Fibroblast of pulmonary artery (primary cell): ENCODE results near the gene EIF4A3.

Experiments
- DNase-seq: peaks from one replicate; pipeline ENCODE4 v3.0.0-alpha.2; 2010; ENCODE audit warnings: low read depth
- H3K4me3 ChIP-seq: replicated peaks from 2 replicates; pipeline ENCODE4 v1.5.1; 2011; ENCODE audit warnings: low read depth, mild to moderate bottlenecking, control low read depth, low read length, moderate library complexity
- CTCF ChIP-seq: IDR thresholded peaks from 2 replicates; pipeline ENCODE4 v1.5.1; 2011; ENCODE audit warnings: mild to moderate bottlenecking, control low read depth, low read length, inconsistent platforms; ENCODE audit errors: missing control alignments

Gene EIF4A3

GRCh38 chr17:80101011-80101945 lies 45.6 kb downstream of the EIF4A3 start, which contains the start of gene GAA:
GAA (plus strand) TSS chr17:80101581; CDS start chr17:80104587, 3,006 bp downstream.
- H3K4me3 ChIP-seq, result peak within 1 kb of the TSS; percentile 92
- peak; percentile 33 for TF ChIP-seq CTCF
- DNase-seq, result peak; percentile 85

GRCh38 chr17:80100035-80100323 lies 46.9 kb downstream of the EIF4A3 start:
- DNase-seq, result no peak
- no peak overlapping the region for H3K4me3 ChIP-seq
- no peak for TF ChIP-seq CTCF

GRCh38 chr17:80099291-80100034 lies 47.5 kb downstream of the EIF4A3 start:
- no peak for DNase-seq
- TF ChIP-seq CTCF, result no peak

GRCh38 chr17:80097844-80098691 lies 48.9 kb downstream of the EIF4A3 start:
- DNase-seq, result no peak
- H3K4me3 ChIP-seq, result no peak overlapping the region
- no peak for TF ChIP-seq CTCF

More at GRCh38 chr17:80099291-80100034, 47.5 kb downstream of the EIF4A3 start:
- H3K4me3 ChIP-seq, result no peak overlapping the region

GRCh38 chr17:80097127-80097621 lies 49.8 kb downstream of the EIF4A3 start:
- H3K4me3 ChIP-seq, result no peak overlapping the region
- DNase-seq, result no peak
- no peak for TF ChIP-seq CTCF

- no peak for TF ChIP-seq CTCF
- no peak overlapping the region for H3K4me3 ChIP-seq
- no peak for DNase-seq
Observed at GRCh38 chr17:80096561-80097021, 50.3 kb downstream of the EIF4A3 start.
